Umbilical cord (tissue), 2 donors: Measurements from ENCODE around the gene DOCK11. TPM values are rescaled to one million over a fixed set of nuclear protein-coding genes. Genes with fewer than 3 reads are reported as not detected.

Source experiments
- DNase-seq: peaks from one replicate; pipeline ENCODE4 v3.0.0-alpha.2; 2015; ENCODE audit warnings: low spot score
- total RNA-seq: library from RNA; depleted of rRNA; stranded (reverse); fragments of >200 nt; gene quantifications from one replicate; pipeline ENCODE4 v1.2.3, GENCODE V29; 2014; ENCODE audit warnings: low replicate concordance; ENCODE audit not compliant: insufficient read depth

Gene DOCK11
- total RNA-seq, 1 donor from 2014 or later: 18.3 TPM

GRCh38 chrX:118528071-118528737 is 32.6 kb downstream of the DOCK11 start:
- no peak for DNase-seq

- DNase-seq: peak; percentile 70
These were observed 34.8 kb downstream of the DOCK11 start for GRCh38 chrX:118530219-118530911.

- no peak for DNase-seq
These were observed 39.3 kb downstream of the DOCK11 start for GRCh38 chrX:118534716-118535493.

DNA sequence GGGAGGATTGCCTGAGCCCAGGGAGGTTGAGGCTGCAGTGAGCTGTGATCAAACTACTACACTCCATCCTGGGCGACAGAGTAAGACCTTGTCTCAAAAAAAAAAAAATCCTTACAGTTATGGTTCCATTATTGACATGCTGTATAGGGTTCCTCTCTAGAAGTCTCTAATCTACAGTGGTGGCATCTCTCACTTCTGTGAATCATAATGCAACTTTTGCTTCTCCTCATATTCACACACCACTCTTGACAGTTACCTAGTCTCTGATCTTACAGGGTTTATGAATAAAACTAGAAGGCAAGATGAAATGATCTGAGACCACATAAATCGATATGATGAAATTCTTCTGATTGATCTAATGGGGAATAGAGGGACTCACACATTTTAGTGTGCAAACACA is 40.6 kb downstream of the DOCK11 start:
- no peak for DNase-seq

DNA sequence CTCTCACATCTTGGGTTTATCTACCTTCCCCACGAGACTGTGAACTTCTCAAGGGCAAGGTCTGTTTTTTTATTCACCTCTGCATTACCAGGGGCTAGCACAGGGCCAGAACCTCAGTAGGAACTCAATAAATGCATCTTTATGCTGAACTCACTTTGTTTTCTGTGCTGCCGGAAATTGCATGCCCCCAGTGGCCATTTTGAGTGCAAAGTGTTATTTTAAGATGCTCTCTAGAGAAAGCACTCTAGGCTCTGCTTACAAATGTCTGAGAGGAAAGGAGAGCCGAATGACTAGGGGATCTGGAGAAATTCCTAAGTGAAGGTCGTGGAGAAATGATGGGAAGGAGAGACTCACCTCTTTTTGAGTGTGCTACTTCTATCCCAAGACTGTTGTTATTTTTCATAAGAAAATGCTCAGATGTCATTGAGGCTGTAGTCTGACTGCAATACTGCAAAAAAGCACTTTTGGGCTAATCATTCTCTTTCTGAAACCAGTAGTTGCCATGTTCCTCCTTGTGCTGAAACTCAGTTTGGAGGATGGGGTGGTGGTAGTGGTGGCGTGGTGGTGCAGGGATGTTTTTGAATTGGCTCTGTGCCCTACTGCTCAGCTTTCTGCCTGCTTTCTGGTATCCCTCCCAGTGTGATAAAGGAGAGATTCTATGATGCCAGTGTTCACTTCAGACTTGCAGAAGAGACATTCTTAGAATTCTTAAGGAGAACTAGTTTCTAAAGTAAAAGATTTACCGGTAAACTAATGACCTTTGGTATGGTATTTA is 41.3 kb downstream of the DOCK11 start:
- DNase-seq: peak; percentile 57

DNA sequence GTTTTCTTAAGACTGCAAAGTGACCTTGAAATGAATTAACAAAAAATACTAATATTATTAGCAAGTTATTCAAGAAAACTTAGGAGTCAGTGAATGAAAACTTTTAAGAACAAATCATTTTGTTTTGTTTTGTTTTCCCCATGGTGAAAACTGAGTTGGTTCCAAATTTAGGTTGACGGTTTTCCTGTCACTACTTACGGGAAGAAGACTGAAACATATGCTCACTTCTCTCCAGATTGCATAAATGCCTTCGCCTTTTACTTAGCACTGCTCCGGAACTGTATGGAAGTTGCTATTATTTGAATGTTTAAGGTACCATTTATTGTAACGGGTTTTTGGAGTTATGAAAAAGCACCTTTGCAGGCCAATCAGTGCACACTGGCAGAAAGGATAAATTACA is 42.8 kb downstream of the DOCK11 start:
- no peak for DNase-seq

DNA sequence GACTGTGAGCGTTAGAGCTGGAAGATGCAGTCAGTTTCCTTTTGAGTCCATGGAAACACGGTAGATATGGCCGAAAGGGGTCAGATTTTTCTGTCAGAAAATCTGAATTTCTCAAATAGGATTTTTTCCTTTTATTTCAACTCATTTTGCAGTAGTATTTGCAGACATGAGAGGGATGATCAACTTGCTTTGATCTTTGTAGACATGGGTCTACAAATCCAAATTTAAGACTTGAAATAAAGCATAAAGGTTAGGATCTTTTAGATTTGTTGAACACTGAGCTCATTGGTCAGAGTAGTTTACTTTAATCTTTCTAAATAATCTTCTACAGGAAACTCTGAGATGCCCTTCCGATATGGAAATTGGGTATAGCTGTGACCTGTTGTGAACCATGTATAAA is 44.7 kb downstream of the DOCK11 start:
- DNase-seq: no peak

DNA sequence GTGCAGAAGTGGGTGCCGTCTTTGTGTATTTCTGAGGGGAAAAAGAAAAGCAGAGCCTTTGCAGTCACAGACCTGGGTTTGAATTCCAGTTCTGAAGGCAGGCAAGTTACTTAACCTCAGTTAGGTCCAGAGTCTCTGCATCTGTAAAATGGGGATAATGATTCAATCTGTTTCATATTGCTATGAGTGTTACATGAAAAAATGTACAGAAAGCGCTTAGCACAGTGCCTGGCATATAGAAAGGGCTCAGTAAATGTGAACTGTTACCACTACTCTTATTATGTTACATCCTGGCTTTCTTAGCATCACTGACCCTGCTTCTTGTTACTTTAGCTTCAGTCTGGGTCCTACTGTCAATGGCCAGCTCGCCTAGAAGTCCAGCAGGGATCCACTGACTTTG is 45.9 kb downstream of the DOCK11 start:
- no peak for DNase-seq

DNA sequence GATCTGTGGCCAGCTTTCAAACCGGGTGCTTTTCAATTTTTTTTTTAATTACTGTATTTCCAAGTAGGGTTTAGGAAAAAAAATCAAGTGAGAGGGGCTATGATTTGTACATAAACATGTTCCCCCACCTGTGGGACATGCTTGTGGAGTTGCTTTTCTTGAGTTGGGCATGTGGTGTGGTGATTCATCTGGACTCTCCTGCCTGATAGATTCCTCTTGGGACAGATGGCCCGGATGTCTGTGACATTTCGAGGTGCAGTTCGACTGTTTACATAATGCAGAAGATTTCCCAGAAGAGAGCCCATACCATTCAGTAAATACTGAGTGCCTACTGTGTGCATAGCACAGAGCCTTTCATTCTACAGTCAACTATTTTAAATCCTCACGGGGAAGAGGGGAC is 49.9 kb downstream of the DOCK11 start:
- DNase-seq: no peak

- DNase-seq: no peak
These were observed 53.2 kb downstream of the DOCK11 start for GRCh38 chrX:118548841-118549240.

DNA sequence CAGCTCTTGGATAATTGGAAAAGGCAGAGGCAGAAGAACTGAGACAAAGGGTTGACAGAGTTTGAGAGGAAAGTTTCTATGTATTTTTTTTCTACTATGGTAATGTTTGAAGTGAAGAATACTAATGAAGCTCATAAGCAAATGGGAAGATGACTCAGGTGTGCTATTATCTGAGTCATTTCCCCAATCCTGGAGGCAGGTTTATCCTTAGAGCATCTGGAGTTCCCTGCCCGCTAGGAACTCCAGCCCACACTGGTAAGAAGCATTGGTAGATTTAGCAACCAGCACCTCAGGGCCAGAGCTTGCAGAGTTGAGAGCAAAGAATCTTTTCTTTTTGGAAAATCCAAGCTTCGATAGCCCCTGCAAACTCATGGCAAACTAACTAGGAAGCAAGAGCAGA is 55.2 kb downstream of the DOCK11 start:
- DNase-seq: no peak

DNA sequence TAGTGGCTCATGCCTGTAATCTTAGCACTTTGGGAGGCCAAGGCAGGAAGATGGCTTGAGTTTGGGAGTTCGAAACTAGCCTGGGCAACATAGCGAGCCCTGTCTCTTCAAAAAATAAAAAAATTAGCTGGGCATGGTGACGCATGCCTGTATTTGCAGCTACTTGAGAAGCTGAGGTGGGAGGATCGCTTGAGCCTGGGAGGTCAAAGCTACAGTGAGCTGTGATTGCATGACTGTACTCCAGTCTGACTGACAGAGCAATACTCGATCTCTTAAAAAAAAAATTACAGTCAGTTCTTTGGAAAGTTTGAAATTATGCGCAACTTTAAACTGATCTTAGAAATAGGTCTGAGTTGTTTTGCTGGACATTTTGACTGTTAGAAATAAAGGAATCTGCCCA is 55.8 kb downstream of the DOCK11 start:
- no peak for DNase-seq

- peak; percentile 88 for DNase-seq
These were observed 56.7 kb downstream of the DOCK11 start for GRCh38 chrX:118552121-118552900.

GRCh38 chrX:118553042-118553710 is 57.6 kb downstream of the DOCK11 start:
- DNase-seq: peak; percentile 77

- no peak for DNase-seq
These were observed 58.9 kb downstream of the DOCK11 start for GRCh38 chrX:118554511-118554910.

DNA sequence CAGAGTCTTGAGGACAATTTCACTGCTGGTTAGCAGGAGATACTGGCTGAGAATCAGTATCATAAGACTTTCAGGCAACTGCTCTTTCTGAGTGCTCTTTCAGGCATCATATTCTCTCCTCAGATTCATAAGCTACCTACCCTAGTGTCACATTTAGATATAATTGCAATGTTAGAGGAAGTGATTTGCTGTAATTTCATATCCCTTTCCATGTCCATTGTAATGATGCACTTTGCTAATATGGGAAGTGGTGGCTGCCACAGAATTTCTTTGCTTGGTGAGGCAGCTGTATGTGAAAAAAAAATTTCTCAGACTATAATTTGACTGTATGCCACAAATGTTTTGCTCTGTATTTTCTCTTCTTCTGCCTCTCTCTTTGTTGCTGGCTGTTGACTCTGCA is 63.3 kb downstream of the DOCK11 start:
- DNase-seq: no peak

DNA sequence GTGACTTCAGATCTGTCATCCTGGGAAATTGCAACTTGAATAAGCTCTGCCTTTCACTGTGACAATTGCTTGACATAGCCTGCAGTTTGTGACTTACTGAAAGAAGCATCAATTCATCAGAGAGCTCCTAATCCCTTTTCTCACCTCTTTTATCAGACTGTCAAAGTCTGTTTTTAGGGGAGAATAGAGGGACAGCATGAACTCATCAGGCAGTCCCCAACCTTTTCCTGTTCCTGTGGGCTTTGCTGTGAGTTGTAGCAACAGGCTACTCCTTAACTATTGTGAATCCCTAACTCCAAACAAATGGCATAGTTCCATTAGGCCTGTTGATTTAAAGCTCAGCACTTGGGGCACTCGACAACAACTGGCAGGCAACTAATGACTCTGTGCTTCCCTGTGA is 64.9 kb downstream of the DOCK11 start:
- no peak for DNase-seq

DNA sequence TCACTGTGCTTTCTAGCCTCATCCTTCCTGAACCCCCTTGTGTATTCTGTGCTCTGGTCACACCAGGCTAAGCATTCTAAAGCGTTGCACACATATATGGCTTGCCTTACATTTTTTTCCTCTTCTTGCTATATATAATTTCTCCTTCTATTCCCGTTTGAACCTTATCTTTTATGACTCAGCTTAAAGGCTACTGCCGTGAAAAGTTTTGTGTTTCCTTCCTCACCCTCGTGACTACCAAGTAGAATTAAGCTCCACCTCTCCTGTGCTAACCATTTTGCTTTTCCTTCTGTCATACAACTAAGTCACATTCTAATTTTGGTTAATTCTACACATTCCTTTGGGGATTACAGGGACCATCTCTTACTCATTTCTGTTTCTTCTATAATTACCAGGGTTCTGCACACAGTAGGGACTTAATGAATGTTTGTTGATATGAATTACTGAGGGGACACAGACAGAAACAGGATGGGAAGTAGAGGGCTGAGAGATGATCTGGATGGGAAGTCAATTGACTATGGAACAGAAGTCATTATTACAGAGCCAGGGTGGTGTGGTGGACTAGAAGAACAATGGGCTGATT is 67.1 kb downstream of the DOCK11 start:
- no peak for DNase-seq

GRCh38 chrX:118564498-118564897 is 68.9 kb downstream of the DOCK11 start:
- DNase-seq: no peak

- DNase-seq: peak; percentile 24
These were observed 70.2 kb downstream of the DOCK11 start for GRCh38 chrX:118565853-118566252.
